ENCODE results near the gene LPXN.
A peak's percentile ranks its signal among the peaks of the same experiment; 100 is the strongest.

Gene LPXN

GRCh38 chr11:58567889-58568512 is 7.7 kb downstream of the LPXN start:
- Histone ChIP-seq H3K9me3 (ENCODE audit: low read length) (no peaks in the 10 kb centered on the region), H3K9ac (ENCODE audit: low read length) (no peak overlapping the region), H2AFZ (ENCODE audit: low read length) (no peak overlapping the region), H3F3A (ENCODE audit: insufficient read depth, low read length) (no peaks in the 10 kb centered on the region), H3K4me3 (ENCODE audit: low read depth, low read length, poor library complexity, severe bottlenecking) (no peak overlapping the region), H3K27ac (ENCODE audit: low read depth, low read length, poor library complexity, severe bottlenecking) (no peak overlapping the region), H3K4me2 (ENCODE audit: low read length) (peak overlapping the region; percentile 24; the same call in 1 of the 2 replicates), H3K27me3 (ENCODE audit: insufficient read depth, low read length) (no peaks in the 10 kb centered on the region), H3K79me2 (ENCODE audit: insufficient read depth, low read length) (peaks cover 72% of the 10 kb centered on the region), H4K20me1 (ENCODE audit: insufficient read depth, low read length) (peaks cover 7% of the 10 kb centered on the region; the same call in 1 of the 2 replicates), H3K36me3 (ENCODE audit: insufficient read depth, low read length) (peaks cover 84% of the 10 kb centered on the region), H3K9me2 (ENCODE audit: low read depth, low read length) (no peaks in the 10 kb centered on the region), H3K4me1 (ENCODE audit: insufficient read depth, low read length, severe bottlenecking) (peaks cover 39% of the 10 kb centered on the region)
- TF ChIP-seq CTCF (IDR thresholded peaks at IDR 0.05; ENCODE audit: low read length) (peak; percentile 81), EZH2 (IDR thresholded peaks at IDR 0.05; ENCODE audit: borderline replicate concordance, low read length) (no peak)

GRCh38 chr11:58564231-58564630 is 11.4 kb downstream of the LPXN start:
- no peaks in the 10 kb centered on the region for H3K27me3 ChIP-seq (ENCODE audit: insufficient read depth, low read length)
- peaks cover 77% of the 10 kb centered on the region for H3K79me2 ChIP-seq (ENCODE audit: insufficient read depth, low read length)
- TF ChIP-seq CTCF (IDR thresholded peaks at IDR 0.05; ENCODE audit: low read length) (no peak), EZH2 (IDR thresholded peaks at IDR 0.05; ENCODE audit: borderline replicate concordance, low read length) (no peak)
- no peaks in the 10 kb centered on the region; the same call in 1 of the 2 replicates for H3F3A ChIP-seq (ENCODE audit: insufficient read depth, low read length)
- H3K9ac ChIP-seq (ENCODE audit: low read length), result no peak overlapping the region
- H3K9me2 ChIP-seq (ENCODE audit: low read depth, low read length), result no peaks in the 10 kb centered on the region
- H4K20me1 ChIP-seq (ENCODE audit: insufficient read depth, low read length), result peaks cover 7% of the 10 kb centered on the region; the same call in 1 of the 2 replicates
- H3K4me1 ChIP-seq (ENCODE audit: insufficient read depth, low read length, severe bottlenecking), result peaks cover 23% of the 10 kb centered on the region
- no peaks in the 10 kb centered on the region for H3K9me3 ChIP-seq (ENCODE audit: low read length)
- no peak overlapping the region for H3K4me2 ChIP-seq (ENCODE audit: low read length)
- peaks cover 96% of the 10 kb centered on the region for H3K36me3 ChIP-seq (ENCODE audit: insufficient read depth, low read length)
- no peak overlapping the region for H3K4me3 ChIP-seq (ENCODE audit: low read depth, low read length, poor library complexity, severe bottlenecking)
- H2AFZ ChIP-seq (ENCODE audit: low read length), result no peak overlapping the region
- no peak overlapping the region for H3K27ac ChIP-seq (ENCODE audit: low read depth, low read length, poor library complexity, severe bottlenecking)

- no peaks in the 10 kb centered on the region; the same call in 1 of the 2 replicates for H3F3A ChIP-seq (ENCODE audit: insufficient read depth, low read length)
- no peak overlapping the region for H3K4me3 ChIP-seq (ENCODE audit: low read depth, low read length, poor library complexity, severe bottlenecking)
- H3K9ac ChIP-seq (ENCODE audit: low read length), result no peak overlapping the region
- H3K4me1 ChIP-seq (ENCODE audit: insufficient read depth, low read length, severe bottlenecking), result peaks cover 9% of the 10 kb centered on the region
- H3K79me2 ChIP-seq (ENCODE audit: insufficient read depth, low read length), result peaks cover 86% of the 10 kb centered on the region
- peaks cover 92% of the 10 kb centered on the region for H3K36me3 ChIP-seq (ENCODE audit: insufficient read depth, low read length)
- H4K20me1 ChIP-seq (ENCODE audit: insufficient read depth, low read length), result peaks cover 4% of the 10 kb centered on the region; the same call in 1 of the 2 replicates
- no peaks in the 10 kb centered on the region for H3K9me3 ChIP-seq (ENCODE audit: low read length)
- no peak overlapping the region for H3K27ac ChIP-seq (ENCODE audit: low read depth, low read length, poor library complexity, severe bottlenecking)
- H3K9me2 ChIP-seq (ENCODE audit: low read depth, low read length), result no peaks in the 10 kb centered on the region
- TF ChIP-seq EZH2 (IDR thresholded peaks at IDR 0.05; ENCODE audit: borderline replicate concordance, low read length) (no peak), CTCF (IDR thresholded peaks at IDR 0.05; ENCODE audit: low read length) (no peak)
- no peaks in the 10 kb centered on the region for H3K27me3 ChIP-seq (ENCODE audit: insufficient read depth, low read length)
- no peak overlapping the region for H2AFZ ChIP-seq (ENCODE audit: low read length)
- no peak overlapping the region for H3K4me2 ChIP-seq (ENCODE audit: low read length)
Measured at GRCh38 chr11:58562375-58562800, 13.3 kb downstream of the LPXN start.

Data from OCI-LY1 (cell line).